Loucy (cell line): ENCODE results near the gene CNKSR1.

Source experiments
- H2AFZ ChIP-seq: fragments of 200-600 bp; sonication (generic); 2 replicates; pipeline ENCODE4 v1.6.0; 2016; ENCODE audit warnings: antibody characterized with exemption, mild to moderate bottlenecking, low read length, moderate library complexity
- H3F3A ChIP-seq: fragments of 200-600 bp; 2 replicates; pipeline ENCODE4 v1.6.0; 2016; ENCODE audit warnings: antibody characterized with exemption, low read depth, mild to moderate bottlenecking
- H3K27me3 ChIP-seq: fragments of 200-600 bp; sonication (generic); 2 replicates; pipeline ENCODE4 v1.6.1; 2014; ENCODE audit warnings: low read length, mild to moderate bottlenecking; ENCODE audit not compliant: insufficient read depth, poor library complexity, severe bottlenecking
- H3K36me3 ChIP-seq: fragments of 200-600 bp; sonication (generic); 2 replicates; pipeline ENCODE4 v1.6.1; 2016; ENCODE audit warnings: low read length; ENCODE audit not compliant: insufficient read depth
- H3K4me1 ChIP-seq: fragments of 200-600 bp; sonication (generic); 2 replicates; pipeline ENCODE4 v1.5.1; 2014; ENCODE audit warnings: low read length, mild to moderate bottlenecking; ENCODE audit not compliant: insufficient read depth, poor library complexity, severe bottlenecking
- H3K4me2 ChIP-seq: fragments of 200-600 bp; sonication (generic); 2 replicates; pipeline ENCODE4 v1.6.0; 2014; ENCODE audit warnings: antibody characterized with exemption, low read length, low read depth, mild to moderate bottlenecking; ENCODE audit not compliant: poor library complexity, severe bottlenecking
- H3K4me3 ChIP-seq: fragments of 200-600 bp; sonication (generic); 2 replicates; pipeline ENCODE4 v1.5.1; 2014; ENCODE audit warnings: low read length, mild to moderate bottlenecking, mixed read lengths; ENCODE audit not compliant: poor library complexity, severe bottlenecking
- H3K79me2 ChIP-seq: fragments of 200-600 bp; sonication (generic); 2 replicates; pipeline ENCODE4 v1.6.1; 2014; ENCODE audit warnings: low read length; ENCODE audit not compliant: insufficient read depth
- H3K9ac ChIP-seq: fragments of 200-600 bp; sonication (generic); 2 replicates; pipeline ENCODE4 v1.6.0; 2014; ENCODE audit warnings: mild to moderate bottlenecking, low read depth, low read length, moderate library complexity; ENCODE audit not compliant: poor library complexity, severe bottlenecking
- H3K9me2 ChIP-seq: fragments of 200-600 bp; sonication (generic); replicated peaks from 2 replicates; pipeline ENCODE4 v1.6.1; 2016; ENCODE audit warnings: low read depth, low read length, mixed read lengths
- H3K9me3 ChIP-seq: fragments of 200-600 bp; sonication (generic); 2 replicates; pipeline ENCODE4 v1.6.1; 2014; ENCODE audit warnings: mild to moderate bottlenecking, antibody characterized with exemption, low read length, low read depth; ENCODE audit not compliant: insufficient read depth
- H4K20me1 ChIP-seq: fragments of 200-600 bp; sonication (generic); 2 replicates; pipeline ENCODE4 v1.6.0; 2014; ENCODE audit warnings: antibody characterized with exemption, low read length, mild to moderate bottlenecking; ENCODE audit not compliant: insufficient read depth, poor library complexity, severe bottlenecking
- EZH2phosphoT487 ChIP-seq: fragments of 200-600 bp; IDR thresholded peaks from 2 replicates; pipeline ENCODE4 v1.6.1; 2018; ENCODE audit warnings: antibody characterized with exemption, mild to moderate bottlenecking, moderate library complexity, borderline replicate concordance
- TF ChIP-seq, protein P1 (sequence below): fragments of 200-600 bp; sonication (generic); conservative IDR thresholded peaks from 2 replicates; pipeline ENCODE4 v1.5.1; 2014; ENCODE audit warnings: mild to moderate bottlenecking, antibody characterized with exemption, low read length

The CNKSR1 gene

GRCh38 chr1:26138974-26139558 is 38.2 kb upstream of the CNKSR1 start:
- H3K4me2 ChIP-seq, result peak overlapping the region; percentile 66
- H3K4me3 ChIP-seq, result peak overlapping the region; percentile 57
- no peaks in the 10 kb centered on the region for H3F3A ChIP-seq
- peak overlapping the region; percentile 28 for H2AFZ ChIP-seq
- no peaks in the 10 kb centered on the region for H3K9me2 ChIP-seq
- no peaks in the 10 kb centered on the region; the same call in 1 of the 2 replicates for H3K9me3 ChIP-seq
- no peaks in the 10 kb centered on the region for H3K27me3 ChIP-seq
- H4K20me1 ChIP-seq, result no peaks in the 10 kb centered on the region
- no peaks in the 10 kb centered on the region for H3K79me2 ChIP-seq
- peak overlapping the region; percentile 41 for H3K9ac ChIP-seq
- H3K4me1 ChIP-seq, result peaks cover 24% of the 10 kb centered on the region
- H3K36me3 ChIP-seq, result no peaks in the 10 kb centered on the region
- TF ChIP-seq, protein P1, sequence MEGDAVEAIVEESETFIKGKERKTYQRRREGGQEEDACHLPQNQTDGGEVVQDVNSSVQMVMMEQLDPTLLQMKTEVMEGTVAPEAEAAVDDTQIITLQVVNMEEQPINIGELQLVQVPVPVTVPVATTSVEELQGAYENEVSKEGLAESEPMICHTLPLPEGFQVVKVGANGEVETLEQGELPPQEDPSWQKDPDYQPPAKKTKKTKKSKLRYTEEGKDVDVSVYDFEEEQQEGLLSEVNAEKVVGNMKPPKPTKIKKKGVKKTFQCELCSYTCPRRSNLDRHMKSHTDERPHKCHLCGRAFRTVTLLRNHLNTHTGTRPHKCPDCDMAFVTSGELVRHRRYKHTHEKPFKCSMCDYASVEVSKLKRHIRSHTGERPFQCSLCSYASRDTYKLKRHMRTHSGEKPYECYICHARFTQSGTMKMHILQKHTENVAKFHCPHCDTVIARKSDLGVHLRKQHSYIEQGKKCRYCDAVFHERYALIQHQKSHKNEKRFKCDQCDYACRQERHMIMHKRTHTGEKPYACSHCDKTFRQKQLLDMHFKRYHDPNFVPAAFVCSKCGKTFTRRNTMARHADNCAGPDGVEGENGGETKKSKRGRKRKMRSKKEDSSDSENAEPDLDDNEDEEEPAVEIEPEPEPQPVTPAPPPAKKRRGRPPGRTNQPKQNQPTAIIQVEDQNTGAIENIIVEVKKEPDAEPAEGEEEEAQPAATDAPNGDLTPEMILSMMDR, result no peak
- TF ChIP-seq EZH2phosphoT487, result no peak

- H3K4me1 ChIP-seq, result peaks cover 26% of the 10 kb centered on the region
- no peaks in the 10 kb centered on the region for H3K27me3 ChIP-seq
- H4K20me1 ChIP-seq, result no peaks in the 10 kb centered on the region
- no peak overlapping the region for H3K4me3 ChIP-seq
- no peak overlapping the region for H3K4me2 ChIP-seq
- H3K36me3 ChIP-seq, result no peaks in the 10 kb centered on the region
- H3K9me2 ChIP-seq, result no peaks in the 10 kb centered on the region
- H2AFZ ChIP-seq, result no peak overlapping the region
- H3K79me2 ChIP-seq, result no peaks in the 10 kb centered on the region
- no peak overlapping the region for H3K9ac ChIP-seq
- no peaks in the 10 kb centered on the region for H3K9me3 ChIP-seq
- H3F3A ChIP-seq, result peaks cover 3% of the 10 kb centered on the region; the same call in 1 of the 2 replicates
- TF ChIP-seq, protein P1, result no peak
- TF ChIP-seq EZH2phosphoT487, result no peak
Observed at GRCh38 chr1:26142159-26142558, 35.1 kb upstream of the CNKSR1 start.

DNA sequence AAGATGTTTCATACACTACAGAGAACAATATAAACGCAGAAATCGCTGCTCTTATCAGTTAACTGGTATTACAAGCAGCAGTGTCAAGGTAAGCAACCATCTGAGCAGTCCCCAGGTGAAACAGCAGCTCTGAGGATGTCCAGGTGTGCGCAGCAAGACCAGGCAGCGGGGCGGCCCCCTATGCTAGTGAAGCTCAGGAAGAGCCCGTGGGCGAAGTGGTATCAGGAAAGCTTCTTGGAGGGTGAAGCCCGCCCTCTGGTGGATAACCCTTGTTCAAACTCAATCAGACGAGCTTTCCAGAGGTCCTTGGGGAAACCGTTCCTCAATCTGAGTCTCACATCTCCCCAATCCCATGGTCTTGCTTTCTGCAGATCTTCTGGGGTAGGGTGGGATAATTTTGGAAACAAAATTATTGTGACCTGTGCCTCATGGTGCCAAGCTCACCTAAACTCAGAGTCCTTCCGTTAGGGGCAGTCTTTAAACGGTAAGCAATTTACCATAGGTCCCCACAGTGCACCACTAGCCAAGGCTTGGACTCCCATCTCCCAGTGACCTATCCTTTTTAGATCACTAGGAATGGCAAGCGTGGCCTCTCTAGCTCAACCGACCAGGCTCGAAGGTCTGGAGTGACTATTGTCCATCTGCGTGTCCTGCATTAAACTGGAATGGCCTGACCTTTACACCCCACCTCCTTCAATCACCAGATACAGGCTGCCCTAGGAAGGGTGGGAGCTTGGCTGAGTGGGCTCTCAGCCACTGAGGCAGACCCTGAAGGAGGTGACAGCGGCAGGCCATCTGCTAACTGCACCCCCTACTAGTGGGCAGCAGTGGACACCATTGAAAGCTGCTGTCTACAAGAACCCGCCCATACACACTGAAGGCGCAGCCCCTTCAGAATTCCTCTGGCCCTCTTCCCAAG is 32.0 kb upstream of the CNKSR1 start:
- Histone ChIP-seq H3K4me1 (peaks cover 3% of the 10 kb centered on the region), H3K9me3 (no peaks in the 10 kb centered on the region), H3K79me2 (no peaks in the 10 kb centered on the region), H4K20me1 (no peaks in the 10 kb centered on the region), H3K36me3 (no peaks in the 10 kb centered on the region), H3K9me2 (no peaks in the 10 kb centered on the region), H2AFZ (peak overlapping the region; percentile 71; the same call in 1 of the 2 replicates), H3F3A (peaks cover 3% of the 10 kb centered on the region; the same call in 1 of the 2 replicates), H3K4me2 (peak overlapping the region; percentile 50), H3K4me3 (no peak overlapping the region), H3K27me3 (no peaks in the 10 kb centered on the region), H3K9ac (no peak overlapping the region)
- TF ChIP-seq, protein P1, result peak; percentile 78
- TF ChIP-seq EZH2phosphoT487, result no peak
